CD4-positive, alpha-beta memory T cell (primary cell): Measurements from ENCODE around the gene CACNA1I. TPM values are rescaled to one million over a fixed set of nuclear protein-coding genes. Genes with fewer than 3 reads are reported as not detected.

Experiments used
- CTCF ChIA-PET: fragments of 350-600 bp; sonication (Branson Sonifier 250); formaldehyde crosslinking; loops from one replicate; lab custom pipeline; 2021; ENCODE audit warnings: inconsistent platforms; ENCODE audit not compliant: partially characterized antibody; lab: Charles Lee
- POLR2A ChIA-PET: fragments of 350-600 bp; sonication (Branson Sonifier 250); formaldehyde crosslinking; loops from one replicate; lab custom pipeline; 2021; ENCODE audit not compliant: partially characterized antibody; lab: Charles Lee
- DNase-seq, 5 donors: peaks; one replicate each; pipeline versions ENCODE4 v3.0.0 to v3.0.0-alpha.2; 2020 to 2022; ENCODE audit warnings: mixed read lengths in 1 of 5
- H3K27ac ChIP-seq: one replicate; pipeline ENCODE4 v1.7.0; 2013; ENCODE audit warnings: low read depth, low read length
- H3K27me3 ChIP-seq: 2 replicates; pipeline ENCODE4 v1.7.0; 2013; ENCODE audit warnings: mild to moderate bottlenecking, low read length, moderate library complexity; ENCODE audit not compliant: insufficient read depth
- H3K36me3 ChIP-seq: 2 replicates; pipeline ENCODE4 v1.7.0; 2013; ENCODE audit warnings: mild to moderate bottlenecking, low read length, moderate library complexity; ENCODE audit not compliant: insufficient read depth
- H3K4me1 ChIP-seq: 2 replicates; pipeline ENCODE4 v1.7.0; 2013; ENCODE audit warnings: mild to moderate bottlenecking, low read length, moderate library complexity; ENCODE audit not compliant: insufficient read depth
- H3K4me3 ChIP-seq, 2 donors: one replicate each; pipeline ENCODE4 v1.7.0; 2013; ENCODE audit warnings: low read length in 2 of 2, mild to moderate bottlenecking in 1 of 2
- H3K9me3 ChIP-seq, 2 donors: one replicate each; pipeline ENCODE4 v1.7.0; 2013; ENCODE audit warnings: low read length in 2 of 2, control low read depth in 1 of 2; ENCODE audit not compliant: control insufficient read depth in 1 of 2
- H3K27ac Mint-ChIP-seq, 7 donors: one replicate each; pipeline ENCODE4 v1.8.0; 2020 to 2021; ENCODE audit warnings: mixed read lengths in 7 of 7, mild to moderate bottlenecking in 6 of 7, inconsistent platforms in 3 of 7, moderate library complexity in 3 of 7
- H3K27me3 Mint-ChIP-seq, 2 donors: one replicate each; pipeline ENCODE4 v1.8.0; 2020 to 2021; ENCODE audit warnings: mixed read lengths in 2 of 2
- H3K36me3 Mint-ChIP-seq, 2 donors: one replicate each; pipeline ENCODE4 v1.8.0; 2020 to 2021; ENCODE audit warnings: mixed read lengths in 2 of 2, inconsistent platforms in 1 of 2, mild to moderate bottlenecking in 1 of 2
- H3K4me1 Mint-ChIP-seq, 4 donors: one replicate each; pipeline ENCODE4 v1.8.0; 2020 to 2021; ENCODE audit warnings: mixed read lengths in 4 of 4, mild to moderate bottlenecking in 1 of 4
- H3K4me3 Mint-ChIP-seq, 8 donors: one replicate each; pipeline ENCODE4 v1.8.0; 2020 to 2021; ENCODE audit warnings: mixed read lengths in 8 of 8, mild to moderate bottlenecking in 7 of 8, moderate library complexity in 6 of 8, inconsistent platforms in 3 of 8
- H3K9me3 Mint-ChIP-seq, 8 donors: one replicate each; pipeline ENCODE4 v1.8.0; 2020 to 2021; ENCODE audit warnings: mixed read lengths in 8 of 8, mild to moderate bottlenecking in 5 of 8, inconsistent platforms in 3 of 8, moderate library complexity in 1 of 8
- intact Hi-C: fragments of 100-400 bp; cut with micrococcal nuclease; formaldehyde crosslinking; loops from one replicate; pipeline ENCODE4 v1.15.1; 2023
- polyA plus RNA-seq, 2 donors: library from polyadenylated mRNA; unstranded; fragments of 300-500 nt; fragmentation: Illumina TruSeq; gene quantifications; one replicate each; pipeline ENCODE4 v1.2.3, GENCODE V29; 2021
- total RNA-seq, 2 experiments: library from RNA; stranded (reverse); gene quantifications; one replicate each; pipeline ENCODE4 v1.2.3, GENCODE V29; 2021

Gene CACNA1I
- total and polyA plus RNA-seq, 4 experiments from 2014 or later: 0.30 to 58.0 (median 29.7) TPM

- Mint-ChIP-seq H3K27me3 (peaks cover 21 to 28% of the 10 kb centered on the region in 2 donors), H3K36me3 (no peaks in the 10 kb centered on the region), H3K4me3 (peak overlapping the region; percentile 52 to 81 (median 66)), H3K9me3 (peaks cover 0 to 2% (median 0%) of the 10 kb centered on the region in 8 donors), H3K4me1 (peaks cover 0 to 9% (median 2%) of the 10 kb centered on the region in 4 donors), H3K27ac (peak overlapping the region in 2 of 7 donors; percentile 36 to 90)
- Histone ChIP-seq H3K27me3 (peaks cover 21% of the 10 kb centered on the region), H3K4me1 (peaks cover 6% of the 10 kb centered on the region), H3K36me3 (no peaks in the 10 kb centered on the region), H3K4me3 (no peak overlapping the region), H3K9me3 (no peaks in the 10 kb centered on the region), H3K27ac (no peak overlapping the region)
- ChIA-PET CTCF (interaction anchor here (0.9 to 5.7 kb wide), 4 partner anchors 10 to 467 kb away, joined by 3 to 37 read pairs (median 4); no protein-coding TSS in a partner anchor), POLR2A (interaction anchor here (1.1 kb wide), 1 partner anchor 467 kb away, joined by 3 read pairs; no protein-coding TSS in a partner anchor)
- DNase-seq: peak in 4 of 5 donors; percentile 41 to 50 (median 47)
- intact Hi-C loops: no loop called here
These were observed 13.3 kb upstream of the CACNA1I start for GRCh38 chr22:39556970-39557841.

- Mint-ChIP-seq H3K36me3 (no peaks in the 10 kb centered on the region), H3K27ac (peak overlapping the region in 1 of 7 donors; percentile 67), H3K4me1 (peaks cover 0 to 9% (median 2%) of the 10 kb centered on the region in 4 donors), H3K9me3 (peaks cover 0 to 2% (median 0%) of the 10 kb centered on the region in 8 donors), H3K4me3 (peak overlapping the region in 7 of 8 donors; percentile 48 to 75 (median 64)), H3K27me3 (peaks cover 19 to 26% of the 10 kb centered on the region in 2 donors)
- no peak overlapping the region for H3K27ac ChIP-seq
- no peak for DNase-seq
- POLR2A ChIA-PET: no interaction called here
- H3K27me3 ChIP-seq: peaks cover 21% of the 10 kb centered on the region
- no peak overlapping the region for H3K4me3 ChIP-seq
- H3K36me3 ChIP-seq: no peaks in the 10 kb centered on the region
- no peaks in the 10 kb centered on the region for H3K9me3 ChIP-seq
- H3K4me1 ChIP-seq: peaks cover 6% of the 10 kb centered on the region
- intact Hi-C loops: no loop called here
- CTCF ChIA-PET: interaction anchor here (1.8 to 5.7 kb wide), 2 partner anchors 384 to 466 kb away, joined by 5 to 37 read pairs; no protein-coding TSS in a partner anchor
These were observed 12.3 kb upstream of the CACNA1I start for GRCh38 chr22:39558254-39558727.

DNA sequence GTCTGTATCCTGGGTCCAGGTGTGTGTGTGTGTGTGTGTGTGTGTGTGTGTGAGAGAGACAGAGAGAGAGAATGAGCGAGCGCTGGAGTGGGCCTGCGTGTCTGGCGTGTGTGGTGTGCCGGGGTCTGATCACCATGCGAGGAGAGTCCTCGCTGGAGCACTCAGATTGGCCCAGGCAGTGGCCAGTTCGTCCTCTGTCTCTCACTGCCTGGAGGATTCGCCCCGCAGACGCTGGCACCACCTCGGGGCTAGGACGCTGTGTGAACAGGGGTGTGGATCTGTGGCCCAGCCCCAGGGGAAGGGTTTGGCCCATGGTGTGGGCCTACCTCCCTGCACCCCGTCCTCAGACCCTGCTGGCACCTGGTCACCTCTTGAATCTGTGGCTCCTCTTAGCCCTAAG is 11.6 kb upstream of the CACNA1I start:
- Histone ChIP-seq H3K4me3 (no peak overlapping the region), H3K27me3 (peaks cover 21% of the 10 kb centered on the region), H3K27ac (no peak overlapping the region), H3K9me3 (no peaks in the 10 kb centered on the region), H3K36me3 (no peaks in the 10 kb centered on the region), H3K4me1 (peaks cover 6% of the 10 kb centered on the region)
- Mint-ChIP-seq H3K4me3 (peak overlapping the region in 5 of 8 donors; percentile 18 to 71 (median 58)), H3K36me3 (no peaks in the 10 kb centered on the region), H3K27ac (peak overlapping the region in 1 of 7 donors; percentile 67), H3K4me1 (peaks cover 0 to 9% (median 2%) of the 10 kb centered on the region in 4 donors), H3K27me3 (peaks cover 19 to 26% of the 10 kb centered on the region in 2 donors), H3K9me3 (peaks cover 0 to 2% (median 0%) of the 10 kb centered on the region in 8 donors)
- no peak for DNase-seq
- intact Hi-C loops: no loop called here
- POLR2A ChIA-PET: no interaction called here
- CTCF ChIA-PET: interaction anchor here (1.0 to 5.7 kb wide), 3 partner anchors 21 to 465 kb away, joined by 3 to 37 read pairs (median 3); no protein-coding TSS in a partner anchor

- Mint-ChIP-seq H3K4me3 (peak overlapping the region in 1 of 8 donors; percentile 23), H3K36me3 (no peaks in the 10 kb centered on the region), H3K9me3 (peaks cover 0 to 2% (median 0%) of the 10 kb centered on the region in 8 donors), H3K27ac (no peak overlapping the region), H3K27me3 (peaks cover 19 to 26% of the 10 kb centered on the region in 2 donors), H3K4me1 (peaks cover 0 to 9% (median 2%) of the 10 kb centered on the region in 4 donors)
- Histone ChIP-seq H3K4me1 (peaks cover 6% of the 10 kb centered on the region), H3K27ac (no peak overlapping the region), H3K9me3 (no peaks in the 10 kb centered on the region), H3K36me3 (no peaks in the 10 kb centered on the region), H3K4me3 (no peak overlapping the region), H3K27me3 (peaks cover 21% of the 10 kb centered on the region)
- intact Hi-C loops: loop anchor here (10.0 kb wide), 2 partner anchors 65 to 385 kb away; no protein-coding TSS in a partner anchor
- ChIA-PET POLR2A (no interaction called here), CTCF (interaction anchor here (1.0 to 5.7 kb wide), 3 partner anchors 20 to 464 kb away, joined by 3 to 37 read pairs (median 3); no protein-coding TSS in a partner anchor)
- no peak for DNase-seq
These were observed 11.0 kb upstream of the CACNA1I start for GRCh38 chr22:39559456-39560105.

GRCh38 chr22:39560127-39560526 is 10.4 kb upstream of the CACNA1I start:
- Mint-ChIP-seq H3K4me3 (peak overlapping the region in 1 of 8 donors; percentile 44), H3K4me1 (peaks cover 0 to 9% (median 2%) of the 10 kb centered on the region in 4 donors), H3K27ac (no peak overlapping the region), H3K36me3 (no peaks in the 10 kb centered on the region), H3K27me3 (peaks cover 19 to 26% of the 10 kb centered on the region in 2 donors), H3K9me3 (peaks cover 0 to 2% (median 0%) of the 10 kb centered on the region in 8 donors)
- intact Hi-C loops: loop anchor here (10.0 kb wide), 2 partner anchors 65 to 385 kb away; no protein-coding TSS in a partner anchor
- H3K27me3 ChIP-seq: peaks cover 21% of the 10 kb centered on the region
- no peaks in the 10 kb centered on the region for H3K36me3 ChIP-seq
- peaks cover 6% of the 10 kb centered on the region for H3K4me1 ChIP-seq
- DNase-seq: no peak
- H3K4me3 ChIP-seq: no peak overlapping the region
- ChIA-PET CTCF (interaction anchor here (1.3 to 5.7 kb wide), 2 partner anchors 383 to 464 kb away, joined by 3 to 37 read pairs; no protein-coding TSS in a partner anchor), POLR2A (no interaction called here)
- H3K27ac ChIP-seq: no peak overlapping the region
- H3K9me3 ChIP-seq: no peaks in the 10 kb centered on the region

DNA sequence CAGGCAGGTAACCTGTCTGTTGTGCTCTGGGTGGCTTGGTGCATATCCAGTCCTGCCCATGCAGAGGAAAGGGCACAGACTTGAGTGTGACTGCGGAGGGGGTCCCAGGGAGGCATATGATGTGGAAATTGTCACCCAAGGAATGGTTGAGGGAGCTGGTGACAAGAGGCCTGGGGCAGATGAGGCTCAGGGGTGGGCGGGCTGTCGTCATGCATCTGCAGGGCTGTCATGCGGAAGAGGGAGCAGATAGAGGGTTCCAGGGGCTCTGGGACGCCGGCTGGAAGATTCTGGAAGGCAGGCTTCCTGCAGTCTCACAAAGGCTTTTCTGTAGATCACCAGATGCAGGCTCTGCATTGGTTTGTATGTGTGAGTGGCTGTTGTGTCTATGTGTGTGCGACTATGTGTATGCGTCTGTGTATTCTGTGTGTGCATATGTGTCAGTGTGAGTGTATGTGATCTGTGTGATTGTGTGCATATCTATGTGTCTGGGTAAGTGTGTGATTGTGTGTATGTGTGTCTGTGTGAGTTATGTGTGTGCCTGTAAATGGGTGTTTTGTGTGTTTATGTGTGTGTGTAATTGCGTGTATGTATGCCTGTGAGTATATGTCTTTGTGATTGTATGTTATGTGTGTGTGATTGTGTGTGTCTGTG is 7.6 kb upstream of the CACNA1I start:
- intact Hi-C loops: loop anchor here (10.0 kb wide), 2 partner anchors 62 to 382 kb away; no protein-coding TSS in a partner anchor
- Histone ChIP-seq H3K36me3 (no peaks in the 10 kb centered on the region), H3K27me3 (peaks cover 9% of the 10 kb centered on the region), H3K27ac (no peak overlapping the region), H3K4me3 (no peak overlapping the region), H3K4me1 (peaks cover 13% of the 10 kb centered on the region), H3K9me3 (no peaks in the 10 kb centered on the region)
- no peak for DNase-seq
- CTCF ChIA-PET: interaction anchor here (0.9 to 1.4 kb wide), 2 partner anchors 380 to 462 kb away, joined by 3 to 6 read pairs; no protein-coding TSS in a partner anchor
- Mint-ChIP-seq H3K27ac (no peak overlapping the region), H3K27me3 (peaks cover 6 to 14% of the 10 kb centered on the region in 2 donors), H3K4me3 (no peak overlapping the region), H3K36me3 (no peaks in the 10 kb centered on the region), H3K9me3 (peaks cover 0 to 6% (median 0%) of the 10 kb centered on the region in 8 donors), H3K4me1 (peaks cover 15 to 20% (median 17%) of the 10 kb centered on the region in 4 donors)
- POLR2A ChIA-PET: no interaction called here
